ENCODE results near the gene MGLL. TPM values are rescaled to one million over a fixed set of nuclear protein-coding genes. Genes with fewer than 3 reads are reported as not detected.

Gene MGLL
- total RNA-seq, 6 experiments from 2014 or later: 128 to 144 (median 129) TPM

- DNase-seq: no peak
- Mint-ChIP-seq H3K9me3 (no peaks in the 10 kb centered on the region), H3K27me3 (ENCODE audit: insufficient read depth) (peaks cover 3% of the 10 kb centered on the region), H3K4me3 (no peak overlapping the region), H3K36me3 (ENCODE audit: low read depth) (peaks cover 32% of the 10 kb centered on the region), H3K27ac (no peak overlapping the region), H3K4me1 (ENCODE audit: low read depth) (peaks cover 28% of the 10 kb centered on the region)
- no peak for TF ChIP-seq CTCF (IDR thresholded peaks at IDR 0.05)
Observed at GRCh38 chr3:127726894-127727293, 95.4 kb downstream of the MGLL start.

- Mint-ChIP-seq H3K9me3 (no peaks in the 10 kb centered on the region), H3K27ac (no peak overlapping the region), H3K4me1 (ENCODE audit: low read depth) (peaks cover 19% of the 10 kb centered on the region; the same call in 1 of the 2 replicates), H3K36me3 (ENCODE audit: low read depth) (peaks cover 27% of the 10 kb centered on the region), H3K27me3 (ENCODE audit: insufficient read depth) (peaks cover 3% of the 10 kb centered on the region), H3K4me3 (no peak overlapping the region)
- DNase-seq: no peak
- TF ChIP-seq CTCF (IDR thresholded peaks at IDR 0.05): no peak
Observed at GRCh38 chr3:127723011-127723567, 99.2 kb downstream of the MGLL start.

- H3K4me3 Mint-ChIP-seq: no peak overlapping the region
- no peaks in the 10 kb centered on the region for H3K9me3 Mint-ChIP-seq
- DNase-seq: no peak
- peaks cover 19% of the 10 kb centered on the region; the same call in 1 of the 2 replicates for H3K4me1 Mint-ChIP-seq (ENCODE audit: low read depth)
- TF ChIP-seq CTCF (IDR thresholded peaks at IDR 0.05): no peak
- H3K36me3 Mint-ChIP-seq (ENCODE audit: low read depth): peaks cover 26% of the 10 kb centered on the region
- H3K27me3 Mint-ChIP-seq (ENCODE audit: insufficient read depth): peaks cover 3% of the 10 kb centered on the region
- no peak overlapping the region for H3K27ac Mint-ChIP-seq
Observed at GRCh38 chr3:127722091-127722784, 100.1 kb downstream of the MGLL start.

- Mint-ChIP-seq H3K27me3 (ENCODE audit: insufficient read depth) (peaks cover 3% of the 10 kb centered on the region), H3K4me1 (ENCODE audit: low read depth) (peaks cover 19% of the 10 kb centered on the region; the same call in 1 of the 2 replicates), H3K36me3 (ENCODE audit: low read depth) (peaks cover 28% of the 10 kb centered on the region), H3K27ac (no peak overlapping the region), H3K9me3 (no peaks in the 10 kb centered on the region), H3K4me3 (no peak overlapping the region)
- TF ChIP-seq CTCF (IDR thresholded peaks at IDR 0.05): no peak
- DNase-seq: no peak
Observed at GRCh38 chr3:127720985-127721935, 101.1 kb downstream of the MGLL start.

GRCh38 chr3:127720161-127720823 lies 102.0 kb downstream of the MGLL start:
- no peak for TF ChIP-seq CTCF (IDR thresholded peaks at IDR 0.05)
- no peak for DNase-seq
- Mint-ChIP-seq H3K9me3 (no peaks in the 10 kb centered on the region), H3K4me3 (no peak overlapping the region), H3K36me3 (ENCODE audit: low read depth) (peaks cover 30% of the 10 kb centered on the region), H3K27ac (no peak overlapping the region), H3K27me3 (ENCODE audit: insufficient read depth) (peaks cover 3% of the 10 kb centered on the region), H3K4me1 (ENCODE audit: low read depth) (peaks cover 19% of the 10 kb centered on the region; the same call in 1 of the 2 replicates)

Measured in HFFc6 (cell line).